HepG2 (cell line): ENCODE data around the gene DTD2. TPM values are rescaled to one million over a fixed set of nuclear protein-coding genes. Genes with fewer than 3 reads are reported as not detected.
A peak's percentile ranks its signal among the peaks of the same experiment; 100 is the strongest.

Experiments used
- BCL3 ChIP-seq: sonication (generic); formaldehyde crosslinking; IDR thresholded peaks from 2 replicates; pipeline ENCODE4 v1.5.1; 2020; ENCODE audit warnings: mild to moderate bottlenecking, missing genetic modification reagents, moderate library complexity
- MLXIP ChIP-seq: sonication (generic); formaldehyde crosslinking; IDR thresholded peaks from 2 replicates; pipeline ENCODE4 v1.9.0; 2021; ENCODE audit warnings: missing genetic modification reagents, borderline replicate concordance
- TBX3 ChIP-seq: fragments of 450-650 bp; IDR thresholded peaks from 2 replicates; pipeline ENCODE4 v1.6.1; 2017; ENCODE audit warnings: antibody characterized with exemption, mild to moderate bottlenecking, inconsistent platforms, borderline replicate concordance
- ZBTB39 ChIP-seq: sonication (generic); formaldehyde crosslinking; IDR thresholded peaks from 2 replicates; pipeline ENCODE4 v1.5.0; 2020; ENCODE audit warnings: missing genetic modification reagents
- ZBTB42 ChIP-seq: sonication (generic); formaldehyde crosslinking; IDR thresholded peaks from 2 replicates; pipeline ENCODE4 v1.5.0; 2020; ENCODE audit warnings: mild to moderate bottlenecking, missing genetic modification reagents
- ZMAT5 ChIP-seq: sonication (generic); formaldehyde crosslinking; IDR thresholded peaks from 2 replicates; pipeline ENCODE4 v1.5.0; 2020; ENCODE audit warnings: mild to moderate bottlenecking, low read depth, missing genetic modification reagents, borderline replicate concordance
- ZNF280D ChIP-seq: sonication (generic); formaldehyde crosslinking; IDR thresholded peaks from 2 replicates; pipeline ENCODE4 v1.5.1; 2020; ENCODE audit warnings: mild to moderate bottlenecking, missing genetic modification reagents
- ZNF512 ChIP-seq: sonication (generic); formaldehyde crosslinking; IDR thresholded peaks from 2 replicates; pipeline ENCODE4 v1.4.0; 2020; ENCODE audit warnings: mild to moderate bottlenecking, missing genetic modification reagents
- ZNF597 ChIP-seq: sonication (generic); formaldehyde crosslinking; IDR thresholded peaks from 2 replicates; pipeline ENCODE4 v1.5.0; 2020; ENCODE audit warnings: missing genetic modification reagents
- ZSCAN20 ChIP-seq: sonication (generic); formaldehyde crosslinking; IDR thresholded peaks from 2 replicates; pipeline ENCODE4 v1.4.0; 2020; ENCODE audit warnings: missing genetic modification reagents, mild to moderate bottlenecking, borderline replicate concordance
- polyA plus RNA-seq, 8 experiments: library from polyadenylated mRNA; depleted of rRNA in 3 of 8; stranded (reverse) in 7 of 8; unstranded in 1 of 8; fragments of >200 nt; fragmentation: Illumina TruSeq in 4 of 8; extraction: Trizol in 4 of 8; gene quantifications; 2 replicates each; pipeline versions ENCODE4 v1.2.1 to v1.2.3, GENCODE V29; 2011 to 2016; ENCODE audit warnings: low read depth in 4 of 8, missing spikeins in 1 of 8, mixed read lengths in 1 of 8; ENCODE audit not compliant: insufficient read depth in 1 of 8
- total RNA-seq, 5 experiments: library from RNA; depleted of rRNA; stranded (reverse); fragments of >200 nt; fragmentation: Illumina TruSeq; extraction: Trizol; gene quantifications; 2 replicates each; pipeline ENCODE4 v1.2.3, GENCODE V29; 2016; ENCODE audit warnings: low read depth in 1 of 5

The DTD2 gene
- total and polyA plus RNA-seq, 2 of the 13 experiments (the other 11 are each of a cell fraction or from before 2014, with no cell fraction given) = 22.3 to 49.8 TPM

GRCh38 chr14:31449971-31450610, 7.2 kb downstream of the DTD2 start (continued):
- no peak for TF ChIP-seq BCL3 (CRISPR knock-in tag)
- no peak for TF ChIP-seq TBX3
- no peak for TF ChIP-seq ZNF512 (CRISPR knock-in tag)
- no peak for TF ChIP-seq MLXIP (CRISPR knock-in tag)
- TF ChIP-seq ZNF280D (CRISPR knock-in tag) = no peak
- TF ChIP-seq ZBTB39 (CRISPR knock-in tag) = no peak
- no peak for TF ChIP-seq ZBTB42 (CRISPR knock-in tag)
- no peak for TF ChIP-seq ZMAT5
- TF ChIP-seq ZSCAN20 (CRISPR knock-in tag) = 0 out of 2 replicates have a peak, but pooled peaks have one; percentile 5
- TF ChIP-seq ZNF597 (CRISPR knock-in tag) = no peak
